GM12891 (cell line): ENCODE results near the gene NUMB.

Experiments
- POLR2A ChIP-seq: IDR thresholded peaks from 2 replicates; pipeline ENCODE4 v1.6.1; 2011; ENCODE audit warnings: low read depth, low read length, control low read depth
- POLR2AphosphoS5 ChIP-seq: IDR thresholded peaks from 2 replicates; pipeline ENCODE4 v1.6.1; 2011; ENCODE audit warnings: low read depth, low read length, control low read depth

DNA sequence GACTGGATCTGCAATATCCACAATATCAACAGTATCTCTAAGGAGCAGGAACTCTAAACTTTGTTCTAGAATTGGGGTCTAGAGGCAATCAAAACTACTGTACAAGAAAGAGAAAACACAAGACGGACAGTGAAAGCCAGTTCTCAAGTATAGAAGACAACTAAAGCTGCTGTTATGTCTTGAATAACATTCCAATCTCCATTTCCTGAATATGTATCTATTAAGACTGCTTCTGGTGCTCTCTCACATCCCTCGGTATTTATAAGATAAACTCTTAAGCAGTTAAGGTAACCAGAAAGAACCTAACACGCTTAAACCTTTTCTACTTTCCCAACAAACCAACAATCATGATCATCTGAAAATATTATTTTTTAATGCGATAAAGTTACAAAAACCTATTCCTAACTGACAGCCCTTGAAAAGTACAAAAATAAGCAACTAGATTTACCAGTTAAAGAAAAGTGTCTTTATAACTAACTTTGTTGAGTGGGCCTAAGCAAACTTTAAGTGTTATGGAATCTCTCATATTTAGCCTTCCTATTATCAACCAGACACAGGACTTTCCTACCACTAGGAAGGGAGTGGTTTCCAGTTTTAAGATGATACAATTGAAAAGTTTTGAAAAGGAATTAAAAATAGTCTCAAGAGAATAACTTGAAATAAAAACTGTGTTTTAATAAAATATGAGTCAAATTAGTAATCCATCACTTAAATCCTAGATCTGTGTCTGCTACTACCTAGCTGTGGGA is 30.7 kb downstream of the NUMB start:
- no peak for TF ChIP-seq POLR2A
- TF ChIP-seq POLR2AphosphoS5: no peak
